Measurements from ENCODE around the gene FOLR2.
"Not testable (repeated sequence)": the region's sequence is repeated elsewhere in the genome, so short reads cannot be mapped to it uniquely, and the experiment has no call there.

Gene FOLR2

DNA sequence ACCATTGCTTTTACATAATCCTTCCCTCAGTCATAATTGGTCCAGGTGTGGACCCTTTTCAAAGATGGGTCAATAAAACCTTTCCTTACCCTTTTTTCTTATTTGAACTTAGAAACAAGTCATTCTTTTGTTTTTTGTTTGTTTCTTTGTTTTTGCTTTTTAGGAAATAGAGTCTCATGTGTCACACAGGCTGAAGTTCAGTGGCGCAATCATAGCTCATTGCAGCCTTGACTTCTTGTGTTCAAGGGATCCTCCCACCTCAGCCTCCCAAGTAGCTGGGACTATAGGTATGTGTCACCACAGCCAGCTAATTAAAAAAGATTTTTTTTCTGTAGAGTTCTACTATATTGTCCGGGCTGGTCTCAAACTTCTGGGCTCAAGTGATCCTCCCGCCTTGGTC lies 36.8 kb downstream of the FOLR2 start:
- Histone ChIP-seq H3K36me3 (ENCODE audit: insufficient read depth, insufficient read length, low read length) (no peaks in the 10 kb centered on the region), H3K4me3 (ENCODE audit: insufficient read length, low read depth) (no peak overlapping the region), H3K4me1 (ENCODE audit: insufficient read depth, insufficient read length) (no peaks in the 10 kb centered on the region), H3K9me3 (ENCODE audit: insufficient read depth, low read length) (peaks cover 7% of the 10 kb centered on the region; the same call in 1 of the 2 replicates), H3K9ac (ENCODE audit: insufficient read length, low read depth) (no peak overlapping the region), H3K27me3 (ENCODE audit: insufficient read depth, insufficient read length) (no peaks in the 10 kb centered on the region)
- TF ChIP-seq SUZ12 (IDR thresholded peaks at IDR 0.05; ENCODE audit: extremely low read depth, insufficient read depth, insufficient read length), result no peak
- TF ChIP-seq YY1 (IDR thresholded peaks at IDR 0.05; ENCODE audit: insufficient read depth, insufficient read length), result no peak
- TF ChIP-seq ZNF274 (IDR thresholded peaks at IDR 0.05; ENCODE audit: low read depth, low read length), result no peak
- no peak for DNase-seq (ENCODE audit: low read depth, low spot score)

DNA sequence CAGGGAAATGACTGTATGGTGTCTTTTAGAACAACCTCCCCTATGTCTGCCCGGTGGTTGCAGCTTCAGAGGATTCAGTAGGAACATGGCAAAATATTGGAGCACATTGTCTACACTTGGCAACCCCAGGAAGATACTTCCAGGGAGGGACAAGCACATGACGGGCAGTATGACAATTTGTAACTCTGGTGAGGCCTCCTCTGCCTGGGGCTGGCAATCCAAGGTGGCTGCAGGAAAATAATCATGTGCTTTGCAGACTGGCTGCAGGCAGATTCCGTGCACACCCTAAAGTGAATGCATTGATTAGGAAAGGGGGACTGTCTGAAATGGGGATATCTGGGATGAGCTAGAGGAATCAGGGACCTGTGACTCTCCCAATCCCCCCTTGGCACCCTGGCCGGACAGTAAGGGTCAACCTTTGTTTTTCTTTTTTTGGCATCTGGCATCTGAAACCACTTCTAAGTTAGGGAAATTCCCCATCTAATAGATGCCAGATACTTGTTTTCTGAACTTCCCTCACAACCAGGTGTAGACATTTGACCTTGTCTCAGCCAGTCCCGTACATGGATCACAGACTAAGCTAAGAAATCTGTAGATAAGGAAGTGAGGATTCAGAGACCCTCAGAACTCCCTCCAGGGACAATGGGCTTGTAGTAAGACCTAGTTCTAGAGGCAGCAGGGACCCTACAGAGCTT lies 37.9 kb downstream of the FOLR2 start:
- Histone ChIP-seq H3K27me3 (ENCODE audit: insufficient read depth, insufficient read length) (no peaks in the 10 kb centered on the region), H3K9me3 (ENCODE audit: insufficient read depth, low read length) (peaks cover 7% of the 10 kb centered on the region; the same call in 1 of the 2 replicates), H3K4me1 (ENCODE audit: insufficient read depth, insufficient read length) (no peaks in the 10 kb centered on the region), H3K9ac (ENCODE audit: insufficient read length, low read depth) (no peak overlapping the region), H3K4me3 (ENCODE audit: insufficient read length, low read depth) (no peak overlapping the region), H3K36me3 (ENCODE audit: insufficient read depth, insufficient read length, low read length) (no peaks in the 10 kb centered on the region)
- TF ChIP-seq YY1 (IDR thresholded peaks at IDR 0.05; ENCODE audit: insufficient read depth, insufficient read length), result no peak
- no peak for TF ChIP-seq ZNF274 (IDR thresholded peaks at IDR 0.05; ENCODE audit: low read depth, low read length)
- no peak for TF ChIP-seq SUZ12 (IDR thresholded peaks at IDR 0.05; ENCODE audit: extremely low read depth, insufficient read depth, insufficient read length)
- no peak for DNase-seq (ENCODE audit: low read depth, low spot score)

DNA sequence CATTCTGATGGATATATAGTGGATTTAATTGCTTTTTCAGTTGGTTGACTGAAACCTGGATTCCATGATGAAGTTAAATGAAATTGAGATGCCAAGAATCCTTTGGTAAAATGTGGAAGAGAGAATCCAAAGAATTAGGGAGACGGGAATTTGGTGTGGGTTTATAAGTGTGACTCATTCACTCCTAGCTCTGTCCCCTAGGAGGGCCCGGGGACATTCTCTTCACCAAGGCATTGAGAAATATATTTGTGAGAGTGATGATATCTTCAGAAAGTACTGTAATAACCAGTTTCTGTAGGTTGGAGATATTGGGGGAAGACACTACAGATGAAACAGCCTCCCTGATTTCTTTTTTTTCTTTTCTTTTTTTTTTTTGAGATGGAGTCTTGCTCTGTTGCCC lies 41.0 kb downstream of the FOLR2 start:
- TF ChIP-seq ZNF274 (IDR thresholded peaks at IDR 0.05; ENCODE audit: low read depth, low read length) (no peak), YY1 (IDR thresholded peaks at IDR 0.05; ENCODE audit: insufficient read depth, insufficient read length) (no peak), SUZ12 (IDR thresholded peaks at IDR 0.05; ENCODE audit: extremely low read depth, insufficient read depth, insufficient read length) (no peak)
- peaks cover 7% of the 10 kb centered on the region; the same call in 1 of the 2 replicates for H3K9me3 ChIP-seq (ENCODE audit: insufficient read depth, low read length)

DNA sequence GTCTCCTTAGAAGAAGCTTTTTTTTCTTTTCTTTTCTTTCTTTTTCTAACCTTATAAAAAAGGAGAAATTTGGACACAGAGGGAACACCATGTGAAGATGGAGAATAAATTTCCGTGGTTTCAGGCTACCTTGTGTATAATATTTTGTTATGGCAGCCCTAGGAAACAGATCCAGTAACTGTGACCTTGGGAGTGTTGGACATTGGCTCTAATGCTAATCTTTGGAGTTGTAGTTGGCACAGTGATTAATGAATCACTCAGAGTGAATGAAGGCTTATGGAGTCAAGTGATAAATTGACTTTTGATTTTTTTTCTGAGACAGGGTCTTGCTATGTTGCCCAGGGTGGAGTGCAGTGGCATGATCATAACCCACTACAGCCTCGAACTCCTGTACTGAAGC lies 42.9 kb downstream of the FOLR2 start:
- H3K27me3 ChIP-seq (ENCODE audit: insufficient read depth, insufficient read length), result no peaks in the 10 kb centered on the region
- H3K9me3 ChIP-seq (ENCODE audit: insufficient read depth, low read length), result peaks cover 1% of the 10 kb centered on the region; the same call in 1 of the 2 replicates
- no peak for DNase-seq (ENCODE audit: low read depth, low spot score)
- H3K4me1 ChIP-seq (ENCODE audit: insufficient read depth, insufficient read length), result no peaks in the 10 kb centered on the region
- H3K9ac ChIP-seq (ENCODE audit: insufficient read length, low read depth), result no peak overlapping the region
- TF ChIP-seq ZNF274 (IDR thresholded peaks at IDR 0.05; ENCODE audit: low read depth, low read length), result no peak
- no peak for TF ChIP-seq YY1 (IDR thresholded peaks at IDR 0.05; ENCODE audit: insufficient read depth, insufficient read length)
- TF ChIP-seq SUZ12 (IDR thresholded peaks at IDR 0.05; ENCODE audit: extremely low read depth, insufficient read depth, insufficient read length), result no peak
- H3K4me3 ChIP-seq (ENCODE audit: insufficient read length, low read depth), result no peak overlapping the region
- no peaks in the 10 kb centered on the region for H3K36me3 ChIP-seq (ENCODE audit: insufficient read depth, insufficient read length, low read length)

More for the DNA sequence above, 41.0 kb downstream of the FOLR2 start:
- Histone ChIP-seq H3K4me1 (ENCODE audit: insufficient read depth, insufficient read length) (no peaks in the 10 kb centered on the region), H3K27me3 (ENCODE audit: insufficient read depth, insufficient read length) (no peaks in the 10 kb centered on the region), H3K4me3 (ENCODE audit: insufficient read length, low read depth) (no peak overlapping the region), H3K36me3 (ENCODE audit: insufficient read depth, insufficient read length, low read length) (no peaks in the 10 kb centered on the region), H3K9ac (ENCODE audit: insufficient read length, low read depth) (no peak overlapping the region)
- no peak for DNase-seq (ENCODE audit: low read depth, low spot score)

DNA sequence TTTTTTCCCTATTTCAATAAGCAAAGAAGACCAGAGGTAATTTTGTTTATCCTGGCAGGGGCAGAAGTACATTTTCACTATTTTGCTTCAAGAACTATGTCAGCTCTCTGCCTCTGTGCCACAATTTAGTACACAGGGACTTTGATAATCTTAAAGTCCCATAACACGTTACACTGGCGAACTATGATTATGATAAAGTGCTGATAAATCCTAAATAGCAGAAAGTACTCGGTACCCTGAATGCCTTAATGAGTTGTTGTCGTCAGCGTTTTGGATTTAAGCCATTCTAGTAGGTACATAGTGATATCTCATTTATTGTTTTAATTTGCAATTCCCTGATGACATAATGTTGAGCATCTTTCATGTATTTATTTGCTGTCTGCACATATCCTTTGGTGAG lies 44.0 kb downstream of the FOLR2 start:
- no peaks in the 10 kb centered on the region for H3K4me1 ChIP-seq (ENCODE audit: insufficient read depth, insufficient read length)
- DNase-seq (ENCODE audit: low read depth, low spot score), result no peak
- no peaks in the 10 kb centered on the region for H3K27me3 ChIP-seq (ENCODE audit: insufficient read depth, insufficient read length)
- H3K9me3 ChIP-seq (ENCODE audit: insufficient read depth, low read length), result no peaks in the 10 kb centered on the region
- TF ChIP-seq ZNF274 (IDR thresholded peaks at IDR 0.05; ENCODE audit: low read depth, low read length), result no peak
- TF ChIP-seq YY1 (IDR thresholded peaks at IDR 0.05; ENCODE audit: insufficient read depth, insufficient read length), result no peak
- TF ChIP-seq SUZ12 (IDR thresholded peaks at IDR 0.05; ENCODE audit: extremely low read depth, insufficient read depth, insufficient read length), result no peak
- no peak overlapping the region for H3K4me3 ChIP-seq (ENCODE audit: insufficient read length, low read depth)
- H3K9ac ChIP-seq (ENCODE audit: insufficient read length, low read depth), result no peak overlapping the region
- no peaks in the 10 kb centered on the region for H3K36me3 ChIP-seq (ENCODE audit: insufficient read depth, insufficient read length, low read length)

DNA sequence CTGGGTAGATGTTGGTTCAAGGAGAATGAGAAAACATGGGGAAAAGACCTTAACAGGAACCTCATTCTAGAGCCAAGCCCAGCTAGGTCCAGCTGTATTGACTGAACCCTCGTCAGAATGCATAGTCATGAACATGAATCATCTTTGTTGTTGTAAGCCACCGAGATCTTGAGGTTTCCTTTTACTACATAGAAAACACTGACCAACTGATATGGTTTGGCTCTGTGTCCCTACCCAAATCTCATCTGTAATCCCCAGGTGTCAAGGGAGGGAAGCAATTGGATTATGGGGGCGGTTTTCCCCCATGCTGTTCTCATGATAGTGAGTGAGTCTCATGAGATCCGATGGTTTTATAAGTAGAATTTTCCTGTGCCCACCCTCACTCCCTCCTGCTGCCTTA lies 46.8 kb downstream of the FOLR2 start:
- no peak for DNase-seq (ENCODE audit: low read depth, low spot score)
- Histone ChIP-seq H3K9ac (ENCODE audit: insufficient read length, low read depth) (no peak overlapping the region), H3K36me3 (ENCODE audit: insufficient read depth, insufficient read length, low read length) (no peaks in the 10 kb centered on the region), H3K4me1 (ENCODE audit: insufficient read depth, insufficient read length) (no peaks in the 10 kb centered on the region), H3K9me3 (ENCODE audit: insufficient read depth, low read length) (no peaks in the 10 kb centered on the region), H3K27me3 (ENCODE audit: insufficient read depth, insufficient read length) (no peaks in the 10 kb centered on the region), H3K4me3 (ENCODE audit: insufficient read length, low read depth) (no peak overlapping the region)
- TF ChIP-seq ZNF274 (IDR thresholded peaks at IDR 0.05; ENCODE audit: low read depth, low read length) (no peak), YY1 (IDR thresholded peaks at IDR 0.05; ENCODE audit: insufficient read depth, insufficient read length) (no peak)

DNA sequence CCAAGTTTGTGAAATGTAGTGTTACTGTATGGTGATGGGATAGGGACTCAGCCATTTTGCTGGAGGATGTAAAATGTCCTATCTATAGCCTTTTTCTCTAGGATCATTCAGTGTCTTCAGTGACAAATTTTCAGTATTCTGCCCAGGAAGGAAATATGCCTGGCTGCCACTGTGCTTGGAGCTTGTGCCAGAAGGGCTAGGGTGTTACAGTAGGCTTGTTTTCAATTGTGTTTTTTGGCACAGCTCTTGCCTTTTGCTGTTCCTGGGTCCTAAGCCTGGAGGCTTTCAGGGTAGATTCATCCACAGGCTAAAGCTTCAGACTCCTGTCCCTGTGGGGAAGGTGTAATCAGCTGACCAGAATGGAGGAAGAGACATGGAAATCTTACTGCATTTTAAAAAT lies 49.4 kb downstream of the FOLR2 start:
- Histone ChIP-seq H3K4me3 (ENCODE audit: insufficient read length, low read depth) (no peak overlapping the region), H3K4me1 (ENCODE audit: insufficient read depth, insufficient read length) (no peaks in the 10 kb centered on the region), H3K9ac (ENCODE audit: insufficient read length, low read depth) (no peak overlapping the region), H3K27me3 (ENCODE audit: insufficient read depth, insufficient read length) (no peaks in the 10 kb centered on the region), H3K9me3 (ENCODE audit: insufficient read depth, low read length) (no peaks in the 10 kb centered on the region), H3K36me3 (ENCODE audit: insufficient read depth, insufficient read length, low read length) (no peaks in the 10 kb centered on the region)
- TF ChIP-seq ZNF274 (IDR thresholded peaks at IDR 0.05; ENCODE audit: low read depth, low read length) (no peak), SUZ12 (IDR thresholded peaks at IDR 0.05; ENCODE audit: extremely low read depth, insufficient read depth, insufficient read length) (no peak), YY1 (IDR thresholded peaks at IDR 0.05; ENCODE audit: insufficient read depth, insufficient read length) (no peak)
- DNase-seq (ENCODE audit: low read depth, low spot score), result no peak

DNA sequence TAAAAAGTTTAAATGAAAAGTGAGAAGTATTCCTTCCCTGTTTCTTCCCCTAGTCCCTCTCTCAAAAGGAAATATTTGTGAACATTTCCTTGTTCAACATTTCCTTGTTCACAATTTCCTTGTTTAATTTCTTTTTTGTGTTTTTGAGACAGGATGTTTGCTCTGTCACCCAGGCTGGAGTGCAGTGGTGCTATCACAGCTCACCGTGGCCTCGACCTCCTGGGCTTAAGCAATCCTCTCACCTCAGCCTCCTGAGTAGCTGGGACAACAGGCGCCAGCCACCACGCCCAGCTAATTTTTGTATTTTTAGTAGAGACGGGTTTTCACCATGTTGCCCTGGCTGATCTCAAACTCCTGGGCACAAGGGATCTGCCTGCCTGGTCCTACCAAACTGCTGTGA lies 50.4 kb downstream of the FOLR2 start:
- not testable (repeated sequence) for H3K4me1 ChIP-seq (ENCODE audit: insufficient read depth, insufficient read length); H3K36me3 ChIP-seq (ENCODE audit: insufficient read depth, insufficient read length, low read length); H3K27me3 ChIP-seq (ENCODE audit: insufficient read depth, insufficient read length); DNase-seq (ENCODE audit: low read depth, low spot score); H3K9me3 ChIP-seq (ENCODE audit: insufficient read depth, low read length); H3K9ac ChIP-seq (ENCODE audit: insufficient read length, low read depth); H3K4me3 ChIP-seq (ENCODE audit: insufficient read length, low read depth)

Data from NT2/D1 (cell line).